SW 1271 (cell line): ENCODE data around the gene MSI2.

ENCODE experiments used
- DNase-seq, 2 experiments: peaks; one replicate each; lab custom pipeline; 2025; lab: John Stamatoyannopoulos, UW

The MSI2 gene

DNA sequence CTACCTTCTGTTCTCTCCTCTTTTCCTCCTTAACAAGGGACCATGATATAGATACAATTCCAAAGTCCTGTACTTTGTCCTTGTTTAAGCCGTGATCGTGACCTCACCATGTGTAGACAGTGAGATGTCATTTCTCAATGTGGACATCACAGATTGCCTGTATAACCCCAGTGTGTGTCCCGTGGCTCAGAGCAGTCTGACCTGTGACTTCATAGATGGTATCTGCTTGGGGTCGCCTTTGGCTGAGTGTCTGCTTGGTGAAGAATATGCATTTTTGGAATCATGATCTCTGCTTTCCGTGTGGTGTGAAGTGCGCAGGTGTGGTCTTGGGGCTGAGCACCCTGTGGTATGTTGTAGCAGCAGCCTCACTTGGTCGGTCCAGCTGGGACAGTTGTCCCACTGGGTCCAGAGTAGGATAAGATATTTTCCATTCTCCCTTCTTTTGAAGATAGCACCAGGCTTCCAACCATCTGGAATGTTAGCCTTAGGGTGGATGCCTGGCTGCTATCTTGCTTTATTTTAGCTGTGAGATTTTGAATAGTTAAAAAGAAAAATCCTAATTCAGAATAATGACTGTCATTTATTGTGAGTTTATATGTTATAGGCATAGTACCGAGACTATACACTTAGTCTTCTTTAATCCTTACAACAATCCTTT is 13.4 kb downstream of the MSI2 start:
- no peak for DNase-seq

DNA sequence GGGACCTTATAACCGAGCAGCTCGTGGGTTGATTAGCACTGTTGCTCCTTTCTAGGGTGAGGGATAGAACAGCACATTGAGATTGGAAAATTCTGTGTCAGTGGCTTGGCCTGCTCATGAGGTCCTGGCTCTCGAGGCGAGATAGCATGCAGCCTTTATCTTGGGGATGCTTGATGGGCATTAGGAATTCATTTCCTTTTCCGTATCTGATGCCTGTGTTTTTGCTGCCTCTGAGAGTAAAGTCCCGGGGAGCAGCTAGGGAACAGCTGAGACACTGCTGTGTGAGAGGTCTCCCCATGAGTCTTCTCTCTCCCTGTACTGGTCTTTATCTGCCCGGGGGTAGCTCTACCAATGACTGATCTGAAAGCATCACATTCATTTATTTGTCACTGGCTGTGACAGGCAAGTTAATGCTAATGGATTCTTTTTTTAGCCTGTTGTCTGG is 14.5 kb downstream of the MSI2 start:
- DNase-seq = no peak

DNA sequence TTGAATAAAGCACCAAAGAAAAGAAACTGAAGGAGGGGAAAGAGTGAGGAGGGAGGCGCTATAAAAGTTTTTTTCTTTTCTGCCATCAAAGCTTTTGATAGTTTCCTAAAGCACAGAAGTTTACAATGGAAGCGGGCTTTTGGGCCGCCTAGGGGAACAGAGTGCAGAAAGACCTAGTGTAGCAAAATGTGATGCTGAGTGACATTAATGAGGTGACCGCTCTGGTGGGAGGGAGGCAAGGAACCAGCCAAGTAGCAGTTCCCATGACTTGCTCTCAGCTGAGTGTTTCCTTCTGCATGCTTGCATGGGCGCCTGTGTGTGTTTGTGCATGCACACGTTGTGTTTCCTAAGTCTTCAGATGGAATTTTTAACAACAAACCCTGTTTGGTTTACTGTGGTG is 15.5 kb downstream of the MSI2 start:
- DNase-seq = no peak

DNA sequence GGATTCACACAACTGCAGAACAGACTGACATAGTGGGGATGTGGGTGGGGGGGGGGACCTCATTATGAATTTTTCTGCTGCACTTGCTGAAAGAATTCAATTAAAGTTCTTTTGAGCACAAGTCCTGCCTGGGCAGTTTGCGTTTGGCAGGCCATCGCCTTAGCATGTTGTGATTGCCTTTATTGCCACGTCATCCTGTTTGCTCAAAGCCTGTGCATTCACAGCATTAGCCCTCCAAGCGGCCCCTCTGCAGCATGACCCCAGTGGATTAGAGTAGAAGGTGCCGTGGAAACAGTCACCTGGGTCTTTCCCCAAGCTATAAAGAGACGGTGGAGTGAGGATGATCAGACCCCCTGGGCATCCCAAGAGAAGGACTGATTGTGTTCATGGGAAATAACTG is 17.2 kb downstream of the MSI2 start:
- DNase-seq = no peak

GRCh38 chr17:57274162-57274561 is 17.8 kb downstream of the MSI2 start:
- no peak for DNase-seq

GRCh38 chr17:57275071-57275764 is 18.9 kb downstream of the MSI2 start:
- no peak for DNase-seq

- no peak for DNase-seq
Observed at GRCh38 chr17:57276621-57277020, 20.3 kb downstream of the MSI2 start.

- DNase-seq = no peak
Observed at GRCh38 chr17:57277923-57278604, 21.7 kb downstream of the MSI2 start.

DNA sequence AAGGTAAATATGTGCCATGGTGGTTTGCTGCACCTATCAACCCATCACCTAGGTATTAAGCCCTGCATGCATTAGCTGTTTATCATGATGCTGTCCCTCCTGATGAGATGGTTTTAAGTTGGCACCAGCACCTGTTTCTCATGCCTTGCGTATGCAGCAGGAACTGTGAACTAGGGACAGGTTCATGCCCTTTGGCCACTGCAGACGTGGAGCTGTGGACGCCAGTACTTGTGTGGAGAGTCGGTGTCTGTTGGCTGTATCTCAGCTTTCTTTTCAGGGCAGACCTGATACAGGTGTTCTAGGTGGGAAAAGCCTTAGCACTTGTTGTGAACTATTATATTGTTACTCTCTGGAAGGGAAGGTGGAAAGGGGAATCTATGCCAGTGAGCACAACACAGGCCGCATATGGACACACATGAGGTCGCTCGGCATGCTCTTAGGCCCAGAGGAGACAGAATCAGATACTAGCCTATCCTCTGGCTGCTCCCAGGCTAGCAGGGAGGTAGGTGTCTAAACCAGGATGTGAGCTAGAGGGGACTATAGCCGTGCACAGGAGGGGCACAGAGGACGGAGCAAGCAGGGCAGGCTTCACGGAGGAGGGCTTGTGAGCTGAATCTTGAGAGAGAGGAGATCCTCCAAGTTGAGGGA is 22.5 kb downstream of the MSI2 start:
- DNase-seq = no peak

- no peak for DNase-seq
Observed at GRCh38 chr17:57279432-57279831, 23.1 kb downstream of the MSI2 start.

- DNase-seq = no peak
Observed at GRCh38 chr17:57281887-57282286, 25.6 kb downstream of the MSI2 start.

GRCh38 chr17:57282296-57282695 is 26.0 kb downstream of the MSI2 start:
- no peak for DNase-seq

GRCh38 chr17:57283203-57283971 is 27.1 kb downstream of the MSI2 start:
- no peak for DNase-seq

DNA sequence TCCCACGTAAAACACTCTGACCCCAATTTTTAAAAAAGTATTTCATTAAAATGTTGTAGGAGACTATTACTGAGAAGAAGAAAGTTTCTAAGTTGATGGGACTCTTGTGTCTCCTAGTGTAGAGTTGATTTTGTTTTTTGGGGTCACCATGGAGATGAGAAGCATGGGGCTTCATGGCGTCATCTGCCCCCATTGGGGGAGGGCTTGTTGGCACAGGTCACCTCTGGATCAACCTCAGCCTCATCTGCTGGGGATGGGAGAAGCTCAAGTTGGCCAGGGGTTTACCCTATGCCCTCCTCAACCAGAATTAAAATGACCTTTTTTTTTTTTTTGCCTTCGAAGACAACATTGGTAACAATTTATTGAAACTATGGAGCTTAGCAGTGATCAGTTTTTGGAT is 28.3 kb downstream of the MSI2 start:
- no peak for DNase-seq

- no peak for DNase-seq
Observed at GRCh38 chr17:57284984-57285646, 28.8 kb downstream of the MSI2 start.

GRCh38 chr17:57285701-57286100 is 29.4 kb downstream of the MSI2 start:
- no peak for DNase-seq

GRCh38 chr17:57286399-57287105 is 30.2 kb downstream of the MSI2 start:
- no peak for DNase-seq

GRCh38 chr17:57288040-57288772 is 31.9 kb downstream of the MSI2 start:
- DNase-seq = no peak

GRCh38 chr17:57288773-57289121 is 32.4 kb downstream of the MSI2 start:
- no peak for DNase-seq

DNA sequence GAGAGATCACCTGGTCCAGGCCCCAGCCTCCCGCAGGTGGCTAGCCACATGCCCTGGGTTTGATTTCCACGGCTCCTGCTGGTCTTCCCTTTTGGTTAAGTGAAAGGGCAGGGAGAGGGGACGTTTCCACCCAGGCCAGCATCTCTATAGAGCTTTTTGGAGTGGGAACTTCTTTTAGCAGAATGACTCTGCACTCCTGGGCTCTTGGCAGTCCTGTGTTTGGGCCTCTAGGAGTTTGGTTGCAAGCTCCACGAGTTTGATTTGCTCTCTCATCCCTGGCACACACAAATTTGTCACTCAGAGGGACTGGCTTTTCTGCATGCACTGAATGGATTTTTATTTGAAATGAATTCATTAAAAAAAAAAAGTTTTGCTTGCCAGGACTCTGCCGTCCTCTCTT is 32.8 kb downstream of the MSI2 start:
- DNase-seq = no peak
